HepG2 (cell line): ENCODE measurements around the gene PRCP. TPM values are rescaled to one million over a fixed set of nuclear protein-coding genes. Genes with fewer than 3 reads are reported as not detected.

ENCODE experiments used
- ATAC-seq: fragments of 200-7000 bp; cut with Tn5 transposase; 3 replicates; pipeline ENCODE4 v1.9.1; 2020; ENCODE audit warnings: mild to moderate bottlenecking, moderate library complexity
- BruUV-seq: library from RNA; stranded (reverse); fragments of 400-500 nt; replicated peaks from 2 replicates; lab custom pipeline; 2021; lab: Mats Ljungman, UMichigan
- CTCF ChIA-PET: fragments of 300-600 bp; formaldehyde crosslinking; extraction: SDS; loops from one replicate; lab custom pipeline; 2021; ENCODE audit warnings: low total read pairs, inconsistent platforms, low intra/inter-chr PET ratio; lab: Yijun Ruan, JAX
- POLR2A ChIA-PET: fragments of 350-600 bp; sonication (Branson Sonifier 250); formaldehyde crosslinking; loops from one replicate; lab custom pipeline; 2020; ENCODE audit warnings: antibody characterized with exemption, inconsistent platforms; lab: Yijun Ruan, JAX
- DNase-seq: peaks from one replicate; pipeline ENCODE4 v3.0.0-alpha.2; 2015; ENCODE audit warnings: low spot score
- FAIRE-seq: peaks from 3 replicates; lab custom pipeline; 2011; peaks lifted over from hg19 to GRCh38; lab: Jason Lieb, UNC
- H2AFZ ChIP-seq: one replicate; pipeline ENCODE4 v1.6.1; 2011; ENCODE audit warnings: low read length, inconsistent platforms
- H3K27ac ChIP-seq: fragments of 300-600 bp; 3 replicates; pipeline ENCODE4 v1.8.0; 2011; ENCODE audit warnings: mixed run types, mild to moderate bottlenecking, mixed read lengths, low read length, inconsistent platforms; ENCODE audit not compliant: insufficient read depth; ENCODE audit errors: extremely low read length
- H3K27me3 ChIP-seq, 2 experiments: fragments of 200-600 bp in 1 of 2; 2 replicates in 1 of 2; 3 replicates in 1 of 2; pipeline versions ENCODE4 v1.6.0 to v1.8.0; 2011; ENCODE audit warnings: low read length in 2 of 2, mild to moderate bottlenecking in 2 of 2, moderate library complexity in 2 of 2, inconsistent platforms in 1 of 2; ENCODE audit not compliant: insufficient read depth in 2 of 2, control insufficient read depth in 1 of 2
- H3K36me3 ChIP-seq, 2 experiments: fragments of 200-600 bp in 1 of 2; replicated peaks in 1 of 2; 2 replicates in 1 of 2; 3 replicates in 1 of 2; pipeline versions ENCODE4 v1.5.1 to v1.8.0; 2011; ENCODE audit warnings: low read length in 2 of 2, inconsistent platforms in 1 of 2; ENCODE audit not compliant: insufficient read depth in 2 of 2, control insufficient read depth in 1 of 2
- H3K4me1 ChIP-seq: 2 replicates; pipeline ENCODE4 v1.5.1; 2012; ENCODE audit warnings: low read length, inconsistent platforms; ENCODE audit not compliant: insufficient read depth
- H3K4me2 ChIP-seq: 2 replicates; pipeline ENCODE4 v1.6.0; 2011; ENCODE audit warnings: low read depth, low read length, inconsistent platforms
- H3K4me3 ChIP-seq, 3 experiments: fragments of 200-600 bp in 1 of 3; sonication (generic), shearing (Covaris generic) in 1 of 3; replicated peaks in 1 of 3; 2 replicates each; pipeline ENCODE4 v1.5.1; 2011 to 2016; ENCODE audit warnings: low read length in 3 of 3, inconsistent platforms in 2 of 3, low read depth in 2 of 3, mild to moderate bottlenecking in 2 of 3, control low read depth in 1 of 3, mixed read lengths in 1 of 3; ENCODE audit not compliant: insufficient read depth in 1 of 3
- H3K79me2 ChIP-seq: one replicate; pipeline ENCODE4 v1.6.1; 2011; ENCODE audit warnings: low read length, inconsistent platforms; ENCODE audit not compliant: insufficient read depth
- H3K9ac ChIP-seq: 2 replicates; pipeline ENCODE4 v1.6.0; 2011; ENCODE audit warnings: mild to moderate bottlenecking, low read depth, low read length, inconsistent platforms; ENCODE audit not compliant: insufficient read depth
- H3K9me3 ChIP-seq: 2 replicates; pipeline ENCODE4 v1.5.1; 2012; ENCODE audit warnings: mild to moderate bottlenecking, low read length
- H4K20me1 ChIP-seq: 2 replicates; pipeline ENCODE4 v1.6.0; 2011; ENCODE audit warnings: inconsistent platforms, mild to moderate bottlenecking, low read length, moderate library complexity; ENCODE audit not compliant: insufficient read depth
- CCAR2 ChIP-seq: fragments of 200-400 bp; formaldehyde crosslinking; optimal IDR thresholded peaks from 2 replicates; pipeline ENCODE3; 2018; ENCODE audit warnings: low read depth, mild to moderate bottlenecking, low read length, moderate library complexity
- EEA1 ChIP-seq: sonication (generic); formaldehyde crosslinking; IDR thresholded peaks from 2 replicates; pipeline ENCODE4 v1.5.1; 2020; ENCODE audit warnings: mild to moderate bottlenecking, missing genetic modification reagents, borderline replicate concordance
- MEIS2 ChIP-seq: sonication (generic); formaldehyde crosslinking; IDR thresholded peaks from 2 replicates; pipeline ENCODE4 v1.9.0; 2021; ENCODE audit warnings: mild to moderate bottlenecking, missing genetic modification reagents
- MLXIP ChIP-seq: sonication (generic); formaldehyde crosslinking; IDR thresholded peaks from 2 replicates; pipeline ENCODE4 v1.9.0; 2021; ENCODE audit warnings: missing genetic modification reagents, borderline replicate concordance
- ZFP36 ChIP-seq: fragments of 150-350 bp; IDR thresholded peaks from 2 replicates; pipeline ENCODE4 v1.6.1; 2018; ENCODE audit warnings: borderline replicate concordance, low read length, low read depth; ENCODE audit not compliant: partially characterized antibody
- ZMAT3 ChIP-seq: sonication (generic); formaldehyde crosslinking; conservative IDR thresholded peaks from 2 replicates; pipeline ENCODE4 v1.7.0; 2021; ENCODE audit warnings: missing genetic modification reagents
- ZNF263 ChIP-seq: sonication (generic); formaldehyde crosslinking; IDR thresholded peaks from 2 replicates; pipeline ENCODE4 v1.4.0; 2020; ENCODE audit warnings: missing genetic modification reagents
- ZNF484 ChIP-seq: sonication (generic); formaldehyde crosslinking; IDR thresholded peaks from 2 replicates; pipeline ENCODE4 v1.5.1; 2020; ENCODE audit warnings: mild to moderate bottlenecking, low read depth, missing genetic modification reagents, borderline replicate concordance
- ZNF550 ChIP-seq: sonication (generic); formaldehyde crosslinking; IDR thresholded peaks from 2 replicates; pipeline ENCODE4 v1.4.0; 2020; ENCODE audit warnings: mild to moderate bottlenecking, missing genetic modification reagents, borderline replicate concordance
- ZNF672 ChIP-seq: sonication (generic); formaldehyde crosslinking; IDR thresholded peaks from 2 replicates; pipeline ENCODE4 v1.8.1; 2022; ENCODE audit warnings: missing genetic modification reagents
- WGBS: methylation state at CpG from one replicate; pipeline ENCODE4 v1.1.6; 2017; ENCODE audit warnings: low lambda C conversion rate; 5-methylcytosine and 5-hydroxymethylcytosine counted together
- in situ Hi-C: cut with HindIII; loops from 2 replicates; pipeline ENCODE4 v1.10.0; 2017; ENCODE audit warnings: low pct_unique_long_range_greater_than_20kb; ENCODE audit not compliant: extremely low pct_ligation_motif_present
- intact Hi-C: fragments of 100-400 bp; cut with micrococcal nuclease; formaldehyde crosslinking; loops from one replicate; pipeline ENCODE4 v1.10.0; 2022; ENCODE audit not compliant: unreplicated experiment
- polyA plus RNA-seq, 8 experiments: library from polyadenylated mRNA; depleted of rRNA in 3 of 8; stranded (reverse) in 7 of 8; unstranded in 1 of 8; fragments of >200 nt; fragmentation: Illumina TruSeq in 4 of 8; extraction: Trizol in 4 of 8; gene quantifications; 2 replicates each; pipeline versions ENCODE4 v1.2.1 to v1.2.3, GENCODE V29; 2011 to 2016; ENCODE audit warnings: low read depth in 4 of 8, missing spikeins in 1 of 8, mixed read lengths in 1 of 8; ENCODE audit not compliant: insufficient read depth in 1 of 8
- total RNA-seq, 5 experiments: library from RNA; depleted of rRNA; stranded (reverse); fragments of >200 nt; fragmentation: Illumina TruSeq; extraction: Trizol; gene quantifications; 2 replicates each; pipeline ENCODE4 v1.2.3, GENCODE V29; 2016; ENCODE audit warnings: low read depth in 1 of 5

Gene PRCP
- total and polyA plus RNA-seq, 2 of the 13 experiments (the other 11 are each of a cell fraction or from before 2014, with no cell fraction given) = 84.2 to 105 TPM

- Histone ChIP-seq H3K4me2 (no peak overlapping the region), H3K4me3 (no peak overlapping the region), H3K4me1 (no peaks in the 10 kb centered on the region), H3K36me3 (no peaks in the 10 kb centered on the region), H3K9ac (no peak overlapping the region), H4K20me1 (no peaks in the 10 kb centered on the region), H3K79me2 (no peaks in the 10 kb centered on the region), H2AFZ (no peak overlapping the region), H3K9me3 (no peaks in the 10 kb centered on the region), H3K27me3 (no peaks in the 10 kb centered on the region; a peak in 2 of 5 replicates), H3K27ac (no peak overlapping the region)
- intact Hi-C loops = no loop called here
- ATAC-seq (no peak), FAIRE-seq (no peak), DNase-seq (no peak)
- CTCF ChIA-PET = no interaction called here
- WGBS = 9% methylated on average over 4 of the region's 4 CpGs
- in situ Hi-C loops = no loop called here
- BruUV-seq = no TSS peak
- POLR2A ChIA-PET = no interaction called here
- TF ChIP-seq MLXIP (CRISPR knock-in tag) (no peak), ZFP36 (no peak), CCAR2 (no peak), ZNF263 (no peak), ZNF550 (CRISPR knock-in tag) (no peak), EEA1 (CRISPR knock-in tag) (no peak), ZNF484 (no peak), MEIS2 (CRISPR knock-in tag) (no peak), ZMAT3 (CRISPR knock-in tag) (no peak), ZNF672 (CRISPR knock-in tag) (no peak)
- TF ChIP-seq, all 625 proteins: peak for 0
Measured at GRCh38 chr11:82787981-82788380, 112.2 kb downstream of the PRCP start.
